Activated CD8-positive, alpha-beta memory T cell treated with anti-CD3 and anti-CD28 coated beads, Interleukin-2, amount 50 U/mL, for 24 hours (primary cell): ENCODE measurements around the gene OR2V2.
"Not testable (repeated sequence)": the region's sequence is repeated elsewhere in the genome, so short reads cannot be mapped to it uniquely, and the experiment has no call there.

Experiments
- DNase-seq: peaks from one replicate; pipeline ENCODE4 v3.0.0-alpha.2; 2020; ENCODE audit errors: extremely low read depth

The OR2V2 gene

DNA sequence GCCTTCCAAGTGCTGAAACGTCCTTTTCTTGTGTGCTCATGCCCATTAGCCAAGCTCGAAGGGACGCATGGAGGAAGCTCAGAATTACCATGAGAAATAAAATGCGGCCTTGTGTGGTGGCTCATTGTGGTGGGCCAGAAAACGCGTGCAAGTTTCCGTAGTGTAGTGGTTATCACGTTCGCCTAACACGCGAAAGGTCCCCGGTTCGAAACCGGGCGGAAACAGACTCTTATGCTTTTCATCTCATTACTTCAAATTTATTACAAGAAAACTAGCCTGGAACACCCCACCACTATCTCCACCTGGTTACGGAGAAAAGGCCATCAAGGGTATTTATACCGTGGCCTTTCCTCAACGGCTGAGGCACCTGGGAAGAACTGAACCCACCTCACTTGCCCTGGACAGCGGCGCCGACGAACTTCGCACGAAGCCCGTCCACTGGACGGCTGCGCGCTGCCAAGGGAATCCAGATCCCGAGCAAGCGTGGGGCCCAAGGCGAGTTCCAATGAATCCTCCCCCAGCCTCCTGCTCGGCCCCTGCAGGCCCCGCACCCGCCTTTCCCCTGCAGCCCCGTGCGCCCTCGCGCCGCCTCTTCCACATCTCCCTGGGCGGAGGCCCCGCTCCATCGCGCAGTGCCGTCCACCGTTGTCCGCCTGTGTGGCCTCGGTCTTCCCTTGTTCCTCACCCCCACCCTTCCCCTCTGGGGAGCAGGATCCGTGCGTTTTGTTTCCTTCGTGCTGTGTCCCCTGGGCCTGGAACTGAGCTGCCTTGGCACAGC lies 22.3 kb downstream of the OR2V2 start:
- DNase-seq: peak; percentile 83

DNA sequence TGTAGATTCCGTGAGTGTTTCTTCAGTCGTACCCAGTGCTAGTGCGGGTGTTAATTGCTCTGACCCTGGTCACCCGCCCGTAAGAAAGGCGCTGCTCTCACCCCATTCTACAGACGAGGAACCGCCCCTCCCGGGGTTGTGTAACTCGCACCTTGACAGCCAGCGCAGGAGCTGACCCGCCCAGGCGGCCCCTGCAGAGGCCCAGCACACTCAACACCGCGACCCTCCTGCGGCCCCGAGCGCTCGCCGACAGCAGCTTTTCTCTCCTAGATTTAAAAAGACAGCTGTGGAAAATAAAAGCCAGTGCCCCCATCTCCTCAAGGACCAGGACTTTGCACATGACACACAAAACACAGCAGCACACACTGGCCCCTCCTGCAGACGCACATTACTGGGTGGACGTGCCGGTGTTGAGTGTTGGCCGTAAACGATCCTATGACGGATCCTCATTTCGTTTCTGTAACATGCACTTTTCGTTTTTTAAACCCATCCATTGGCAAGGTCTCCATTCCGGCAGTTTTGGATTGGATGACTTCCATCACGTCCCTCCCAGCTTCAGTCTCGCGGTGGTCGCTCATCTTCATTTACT lies 22.9 kb downstream of the OR2V2 start:
- no peak for DNase-seq

DNA sequence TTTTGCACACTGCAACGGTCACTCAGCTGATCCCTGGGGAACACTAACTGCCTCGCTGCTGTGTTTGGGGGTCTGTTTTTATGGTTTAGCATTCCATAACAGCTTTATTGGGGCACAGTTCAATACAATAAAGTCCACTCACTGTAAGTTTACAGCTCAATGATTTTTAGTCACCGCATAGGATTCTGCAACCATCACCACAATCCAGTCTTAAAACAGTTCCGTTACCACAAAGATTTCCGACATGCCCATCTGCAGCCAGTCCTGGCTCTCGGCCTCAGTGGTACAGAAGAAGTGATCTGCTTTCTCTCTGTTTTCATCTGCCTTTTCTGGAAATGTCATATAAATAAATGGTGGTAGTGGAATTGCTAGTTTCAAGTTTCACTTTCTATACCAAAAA lies 23.6 kb downstream of the OR2V2 start:
- DNase-seq: no peak

DNA sequence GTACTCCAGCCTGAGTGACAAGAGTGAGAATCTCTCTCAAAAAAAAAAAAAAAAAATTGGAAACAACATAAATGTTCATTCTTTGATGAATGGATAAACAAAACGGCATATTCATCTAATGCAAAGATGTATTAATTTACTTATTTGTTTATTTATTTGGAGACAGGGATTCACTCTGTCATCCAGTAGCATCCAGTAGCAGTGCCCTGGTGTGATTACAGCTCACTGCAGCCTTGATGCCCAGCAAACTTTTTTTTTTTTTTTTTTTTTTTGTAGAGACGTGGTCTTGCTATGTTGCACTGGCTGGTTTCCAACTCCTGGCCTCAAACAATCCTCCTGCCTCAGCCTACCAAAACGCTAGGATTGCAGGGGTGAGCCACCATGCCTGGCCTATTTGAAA lies 24.4 kb downstream of the OR2V2 start:
- no peak for DNase-seq

- no peak for DNase-seq
These were observed 25.6 kb downstream of the OR2V2 start for GRCh38 chr5:181173027-181173419.

- no peak for DNase-seq
These were observed 26.3 kb downstream of the OR2V2 start for GRCh38 chr5:181173420-181174342.

GRCh38 chr5:181176254-181176952 lies 29.0 kb downstream of the OR2V2 start:
- no peak for DNase-seq

DNA sequence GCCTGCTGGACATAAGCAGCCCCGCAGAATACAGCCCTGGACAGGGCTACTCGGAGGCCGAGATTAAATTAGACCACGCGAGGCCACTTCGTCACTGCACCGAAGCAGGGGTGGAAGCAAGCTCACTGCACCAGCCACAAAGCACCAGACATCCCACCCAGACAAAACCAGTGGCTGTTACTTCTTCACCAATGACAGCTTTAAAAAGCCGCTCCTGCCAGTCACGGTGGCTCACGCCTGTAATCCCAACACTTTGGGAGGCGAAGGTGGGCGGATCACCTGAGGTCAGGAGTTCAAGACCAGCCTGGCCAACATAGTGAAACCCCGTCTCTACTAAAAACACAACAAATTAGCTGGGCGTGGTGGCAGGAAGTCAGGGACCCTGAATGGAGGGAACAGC lies 30.2 kb downstream of the OR2V2 start:
- not testable (repeated sequence) for DNase-seq

- no peak for DNase-seq
These were observed 34.5 kb downstream of the OR2V2 start for GRCh38 chr5:181181650-181182565.

GRCh38 chr5:181182651-181183050 lies 35.3 kb downstream of the OR2V2 start:
- no peak for DNase-seq

- no peak for DNase-seq
These were observed 37.4 kb downstream of the OR2V2 start for GRCh38 chr5:181184845-181185216.

DNA sequence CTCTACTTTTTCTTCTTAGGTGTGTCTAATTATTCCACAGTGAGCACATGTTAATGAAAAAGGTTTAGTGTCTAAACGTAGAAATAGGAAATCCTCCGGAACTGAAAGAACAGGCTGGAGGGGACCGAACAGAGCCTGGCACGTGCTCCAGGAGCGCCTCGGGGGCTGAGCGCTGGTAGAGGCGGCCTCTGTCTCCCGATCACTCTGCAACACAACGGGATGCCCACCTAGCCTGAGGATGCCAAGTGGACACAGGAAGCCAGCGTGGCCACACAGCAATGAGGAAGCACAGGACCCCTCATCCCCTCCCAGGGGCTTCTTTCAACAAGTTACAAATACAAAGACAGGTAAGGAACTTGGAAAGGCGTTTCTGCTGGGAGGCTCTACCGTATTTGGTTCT lies 38.2 kb downstream of the OR2V2 start:
- no peak for DNase-seq

GRCh38 chr5:181186022-181186421 lies 38.6 kb downstream of the OR2V2 start:
- no peak for DNase-seq

- no peak for DNase-seq
These were observed 39.7 kb downstream of the OR2V2 start for GRCh38 chr5:181186986-181187499.

- DNase-seq: no peak
These were observed 40.3 kb downstream of the OR2V2 start for GRCh38 chr5:181187500-181188213.

GRCh38 chr5:181188700-181189362 lies 41.4 kb downstream of the OR2V2 start:
- DNase-seq: no peak

DNA sequence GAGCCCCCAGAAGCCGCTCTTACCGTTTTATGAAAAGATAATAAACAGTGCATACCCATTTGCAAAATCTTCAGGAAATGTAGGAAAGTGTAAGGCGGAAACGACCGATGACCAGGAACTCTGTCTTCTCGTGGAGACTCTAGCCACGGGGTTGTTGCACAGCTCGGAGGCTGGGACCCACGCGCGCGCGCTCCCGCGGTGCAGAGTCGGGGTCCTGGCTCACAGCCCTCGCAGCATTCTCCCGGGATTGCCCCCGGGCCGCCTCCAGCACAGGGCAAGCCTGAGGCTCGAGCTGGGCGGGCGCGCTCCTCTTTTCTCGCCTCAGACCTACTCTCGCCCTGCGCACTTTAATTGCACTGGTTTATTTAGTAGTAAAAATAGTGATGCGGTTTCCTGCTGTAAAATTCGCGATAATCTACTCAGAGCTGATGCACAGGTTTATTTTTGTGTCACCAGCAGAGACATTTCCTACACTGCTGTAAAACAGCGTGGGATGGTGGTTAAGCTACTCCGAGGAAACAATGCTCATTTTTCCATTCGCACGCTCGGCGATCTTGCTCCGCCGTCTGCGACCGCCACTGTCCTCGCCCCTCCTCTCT lies 42.1 kb downstream of the OR2V2 start:
- no peak for DNase-seq

- no peak for DNase-seq
These were observed 42.8 kb downstream of the OR2V2 start for GRCh38 chr5:181189962-181190710.
